RWPE1 (cell line): ENCODE results near the gene POLN.
A peak's percentile ranks its signal among the peaks of the same experiment; 100 is the strongest.

Experiments used
- CTCF ChIA-PET: fragments of 350-600 bp; sonication (Branson Sonifier 250); formaldehyde crosslinking; extraction: SDS; loops from one replicate; lab custom pipeline; 2021; lab: Yijun Ruan, JAX
- POLR2A ChIA-PET: fragments of 400-600 bp; formaldehyde crosslinking; extraction: SDS; loops from one replicate; lab custom pipeline; 2020; ENCODE audit warnings: antibody characterized with exemption; ENCODE audit not compliant: low non-redundant PET; lab: Yijun Ruan, JAX
- DNase-seq: peaks from one replicate; pipeline ENCODE4 v3.0.0; 2012; ENCODE audit warnings: low spot score
- H3K27ac ChIP-seq: fragments of 450-650 bp; 2 replicates; pipeline ENCODE4 v1.5.1; 2017
- CTCF ChIP-seq: fragments of 450-650 bp; conservative IDR thresholded peaks from 2 replicates; pipeline ENCODE4 v1.5.1; 2017; ENCODE audit warnings: low read depth, mild to moderate bottlenecking

POLN gene

GRCh38 chr4:2268357-2269205, 26.7 kb upstream of the POLN start:
- DNase-seq: no peak
- no peak overlapping the region; the same call in 1 of the 2 replicates for H3K27ac ChIP-seq
- CTCF ChIA-PET: no interaction called here
- POLR2A ChIA-PET: no interaction called here
- TF ChIP-seq CTCF: no peak

- peak overlapping the region; percentile 91 for H3K27ac ChIP-seq
- no peak for DNase-seq
- ChIA-PET POLR2A (no interaction called here), CTCF (interaction anchor here (0.7 kb wide), 1 partner anchor 1340 kb away, joined by 4 read pairs; no protein-coding TSS in a partner anchor)
- no peak for TF ChIP-seq CTCF
Observed at GRCh38 chr4:2267841-2268240, 25.9 kb upstream of the POLN start.

DNA sequence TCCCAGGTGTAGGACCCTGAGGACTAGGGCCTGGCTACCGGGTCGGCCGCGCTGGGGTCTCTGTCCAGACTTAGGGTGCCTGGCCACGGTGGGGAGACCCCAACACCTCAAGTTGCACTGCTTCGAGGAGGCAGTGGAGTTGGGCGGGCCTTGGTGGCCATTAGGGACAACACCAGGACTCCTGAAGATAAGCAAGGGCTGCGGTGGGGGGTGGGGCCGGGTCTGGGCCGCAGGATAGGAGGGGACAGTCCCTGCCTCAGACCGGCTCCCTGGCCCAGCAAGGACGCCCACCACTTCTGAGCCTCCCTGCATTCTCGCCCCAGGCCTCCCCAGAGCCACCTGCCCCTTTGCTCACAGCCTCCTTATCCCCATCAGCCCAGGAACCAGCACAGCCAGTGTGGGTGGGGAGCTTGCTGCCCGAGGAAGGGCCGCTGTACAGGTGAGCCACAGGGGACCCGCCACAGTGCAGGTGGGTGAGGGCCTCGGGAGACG, 25.4 kb upstream of the POLN start:
- POLR2A ChIA-PET: no interaction called here

GRCh38 chr4:2266821-2267220, 24.9 kb upstream of the POLN start:
- peak overlapping the region; percentile 91 for H3K27ac ChIP-seq
- DNase-seq: no peak
- TF ChIP-seq CTCF: no peak
- ChIA-PET POLR2A (no interaction called here), CTCF (no interaction called here)

More for the DNA sequence above, 25.4 kb upstream of the POLN start:
- CTCF ChIA-PET: interaction anchor here (0.7 kb wide), 1 partner anchor 1340 kb away, joined by 4 read pairs; no protein-coding TSS in a partner anchor
- peak overlapping the region; percentile 91 for H3K27ac ChIP-seq
- DNase-seq: no peak
- no peak for TF ChIP-seq CTCF

DNA sequence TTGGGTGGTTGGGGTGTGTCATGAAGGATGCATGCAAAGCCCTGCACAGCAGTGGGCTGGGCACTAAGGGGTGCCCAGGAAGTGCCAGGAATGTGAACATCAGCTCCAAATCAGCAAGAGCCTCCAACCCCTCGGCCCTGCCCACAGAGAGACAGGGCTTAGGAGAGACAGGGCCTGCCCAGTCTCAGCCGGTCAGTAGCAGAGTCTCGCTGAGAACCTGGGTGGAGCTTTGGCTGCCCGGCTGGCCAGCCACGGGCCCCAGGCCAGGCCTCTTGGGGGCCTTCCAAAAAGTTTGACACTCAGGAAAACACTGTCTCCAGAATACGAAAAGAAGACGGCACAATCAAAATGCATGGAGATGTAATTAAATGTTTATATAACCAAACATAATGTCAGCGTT, 24.3 kb upstream of the POLN start:
- DNase-seq: no peak
- peak overlapping the region; percentile 91 for H3K27ac ChIP-seq
- TF ChIP-seq CTCF: no peak
- CTCF ChIA-PET: no interaction called here
- POLR2A ChIA-PET: no interaction called here

DNA sequence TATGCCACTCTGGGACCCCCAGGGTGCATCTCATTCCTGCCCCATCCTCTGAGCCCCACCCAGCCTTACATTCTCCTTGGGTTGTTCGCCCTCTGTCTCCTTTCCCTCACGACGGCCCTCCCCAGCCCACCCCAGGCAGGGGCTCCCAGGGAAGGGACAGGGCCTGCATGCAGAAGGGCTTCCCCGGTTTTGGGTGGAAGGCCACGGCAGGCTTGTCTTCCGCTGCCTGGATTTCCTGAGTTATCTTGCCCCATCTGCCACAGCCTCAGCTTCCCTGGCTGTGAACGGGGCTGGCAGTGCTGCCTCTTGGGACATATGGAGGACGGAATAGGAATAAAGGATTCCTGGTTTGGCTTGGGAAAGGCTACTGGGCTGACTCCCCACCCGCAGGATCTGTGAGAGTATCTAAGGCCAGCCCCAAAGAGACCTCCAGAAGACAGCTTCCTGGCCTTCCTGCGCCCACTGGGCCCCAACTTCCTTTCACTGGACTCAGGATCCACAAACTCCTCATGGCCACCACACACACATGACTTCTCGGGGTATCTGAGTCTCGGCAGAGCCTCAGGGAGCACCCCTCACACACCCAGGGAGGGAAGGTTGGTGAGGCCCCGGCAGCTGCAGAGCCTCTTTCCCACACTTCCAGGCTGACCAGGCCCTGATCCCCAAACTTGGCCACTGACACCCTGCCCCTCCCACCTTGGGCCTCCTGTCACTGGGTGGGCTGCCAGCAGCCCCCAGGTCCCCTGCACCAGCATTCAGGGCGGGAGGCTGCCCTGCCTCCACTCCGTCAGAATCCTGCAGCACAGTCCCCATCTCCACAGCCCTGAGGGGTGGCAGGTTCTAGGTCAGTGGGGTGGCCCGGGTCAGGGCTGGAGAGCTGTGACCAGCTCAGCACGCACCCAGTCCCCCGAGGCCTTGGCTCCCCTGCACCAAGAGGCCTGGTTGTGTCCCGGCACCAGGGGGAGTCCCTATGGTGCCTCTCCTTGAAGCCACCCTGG, 23.5 kb upstream of the POLN start:
- no peak for TF ChIP-seq CTCF
- no peak for DNase-seq
- CTCF ChIA-PET: no interaction called here
- H3K27ac ChIP-seq: peak overlapping the region; percentile 91
- POLR2A ChIA-PET: no interaction called here
